Liver (tissue), 9 donors: ENCODE data around the gene NANOS1. TPM values are rescaled to one million over a fixed set of nuclear protein-coding genes. Genes with fewer than 3 reads are reported as not detected.

Experiments used
- DNase-seq: peaks from one replicate; pipeline ENCODE4 v3.0.0-alpha.2; 2017; ENCODE audit warnings: low spot score
- H3K27ac ChIP-seq, 2 donors: one replicate each; pipeline ENCODE4 v1.7.0; 2013; ENCODE audit warnings: inconsistent platforms in 2 of 2, low read length in 2 of 2, control low read depth in 1 of 2, low read depth in 1 of 2, mild to moderate bottlenecking in 1 of 2
- H3K27me3 ChIP-seq, 4 donors: one replicate each; pipeline versions ENCODE4 v1.6.1 to v1.7.0; 2013; ENCODE audit warnings: low read length in 3 of 4, inconsistent platforms in 1 of 4, mild to moderate bottlenecking in 1 of 4, moderate library complexity in 1 of 4; ENCODE audit not compliant: control insufficient read depth in 4 of 4, insufficient read depth in 4 of 4
- H3K36me3 ChIP-seq, 4 donors: one replicate each; pipeline versions ENCODE4 v1.6.1 to v1.7.0; 2013; ENCODE audit warnings: low read length in 3 of 4, mild to moderate bottlenecking in 3 of 4, low read depth in 1 of 4, moderate library complexity in 1 of 4; ENCODE audit not compliant: control insufficient read depth in 4 of 4, insufficient read depth in 3 of 4
- H3K4me1 ChIP-seq, 4 donors: one replicate each; pipeline versions ENCODE4 v1.6.1 to v1.7.0; 2013; ENCODE audit warnings: low read length in 3 of 4, mild to moderate bottlenecking in 3 of 4, moderate library complexity in 1 of 4; ENCODE audit not compliant: control insufficient read depth in 4 of 4, insufficient read depth in 4 of 4
- H3K4me3 ChIP-seq, 3 donors: one replicate each; pipeline versions ENCODE4 v1.6.1 to v1.7.0; 2013; ENCODE audit warnings: low read length in 3 of 3, control low read depth in 1 of 3, low read depth in 1 of 3, mild to moderate bottlenecking in 1 of 3
- H3K9ac ChIP-seq, 2 donors: one replicate each; pipeline ENCODE4 v1.7.0; 2013; ENCODE audit warnings: low read length in 2 of 2, mild to moderate bottlenecking in 2 of 2, moderate library complexity in 2 of 2, control low read depth in 1 of 2, low read depth in 1 of 2
- H3K9me3 ChIP-seq, 4 donors: one replicate each; pipeline versions ENCODE4 v1.6.1 to v1.7.0; 2013; ENCODE audit warnings: low read length in 3 of 4; ENCODE audit not compliant: control insufficient read depth in 4 of 4
- EGR1 ChIP-seq, 2 donors: IDR thresholded peaks; 2 replicates each; pipeline ENCODE4 v1.6.1; 2016 to 2018; ENCODE audit warnings: antibody characterized with exemption in 2 of 2, low read depth in 2 of 2
- FOXA2 ChIP-seq: IDR thresholded peaks from 2 replicates; pipeline ENCODE4 v1.6.1; 2016; ENCODE audit warnings: antibody characterized with exemption
- GABPA ChIP-seq, 2 donors: IDR thresholded peaks in 1 of 2; conservative IDR thresholded peaks in 1 of 2; 2 replicates each; pipeline ENCODE4 v1.6.1; 2016; ENCODE audit warnings: antibody characterized with exemption in 2 of 2, mild to moderate bottlenecking in 1 of 2, moderate library complexity in 1 of 2
- HNF4A ChIP-seq, 2 donors: conservative IDR thresholded peaks; 2 replicates each; pipeline ENCODE4 v1.6.1; 2016; ENCODE audit warnings: antibody characterized with exemption in 2 of 2, mild to moderate bottlenecking in 2 of 2
- HNF4G ChIP-seq: IDR thresholded peaks from 2 replicates; pipeline ENCODE4 v1.6.1; 2016; ENCODE audit warnings: antibody characterized with exemption
- NR2F2 ChIP-seq: IDR thresholded peaks from 2 replicates; pipeline ENCODE4 v1.6.1; 2016; ENCODE audit warnings: antibody characterized with exemption
- RAD21 ChIP-seq, 2 donors: IDR thresholded peaks; 2 replicates each; pipeline ENCODE4 v1.6.1; 2016; ENCODE audit warnings: antibody characterized with exemption in 2 of 2, mild to moderate bottlenecking in 2 of 2
- RXRA ChIP-seq, 2 donors: IDR thresholded peaks; 2 replicates each; pipeline ENCODE4 v1.6.1; 2017 to 2018; ENCODE audit warnings: antibody characterized with exemption in 2 of 2, mild to moderate bottlenecking in 1 of 2
- SP1 ChIP-seq: IDR thresholded peaks from 2 replicates; pipeline ENCODE4 v1.6.1; 2018; ENCODE audit warnings: antibody characterized with exemption, mild to moderate bottlenecking
- YY1 ChIP-seq: IDR thresholded peaks from 2 replicates; pipeline ENCODE4 v1.6.1; 2016; ENCODE audit warnings: antibody characterized with exemption, mild to moderate bottlenecking
- WGBS: extraction: QIAGEN DNeasy Blood & Tissue Kit; methylation state at CpG from one replicate; pipeline ENCODE4 v1.1.7; 2013; 5-methylcytosine and 5-hydroxymethylcytosine counted together
- polyA plus RNA-seq, 2 donors: library from polyadenylated mRNA; stranded (reverse) in 1 of 2; unstranded in 1 of 2; fragments of 200-250 nt in 1 of 2; fragments of >200 nt in 1 of 2; fragmentation: Nextera tagmentation in 1 of 2; extraction: Ambion mirVana in 1 of 2; gene quantifications; one replicate each; pipeline versions ENCODE4 v1.2.1 to v1.2.3, GENCODE V29; 2013 to 2015
- total RNA-seq, 2 donors: library from RNA; depleted of rRNA; stranded (reverse); fragments of >200 nt; gene quantifications; one replicate each; pipeline ENCODE4 v1.2.3, GENCODE V29; 2014
- TF ChIP-seq, protein P1 (sequence below): IDR thresholded peaks from 2 replicates; pipeline ENCODE4 v1.6.1; 2016; ENCODE audit warnings: antibody characterized with exemption, mild to moderate bottlenecking
- TF ChIP-seq, protein P2 (sequence below): fragments of 150-350 bp; IDR thresholded peaks from 2 replicates; pipeline ENCODE4 v1.5.1; 2017; ENCODE audit warnings: improper control_type of control experiment, low read depth, low read length; ENCODE audit not compliant: missing input control
- TF ChIP-seq, protein P3 (sequence below): IDR thresholded peaks from 2 replicates; pipeline ENCODE4 v1.6.1; 2016; ENCODE audit warnings: antibody characterized with exemption
- TF ChIP-seq, protein P4 (sequence below): IDR thresholded peaks from 2 replicates; pipeline ENCODE4 v1.6.1; 2016; ENCODE audit warnings: antibody characterized with exemption
- donor health status: healthy.
- donor health status: healthy.
- donor health status: healthy.
- donor health status: healthy.
- donor health status: healthy.

Gene NANOS1, protein sequence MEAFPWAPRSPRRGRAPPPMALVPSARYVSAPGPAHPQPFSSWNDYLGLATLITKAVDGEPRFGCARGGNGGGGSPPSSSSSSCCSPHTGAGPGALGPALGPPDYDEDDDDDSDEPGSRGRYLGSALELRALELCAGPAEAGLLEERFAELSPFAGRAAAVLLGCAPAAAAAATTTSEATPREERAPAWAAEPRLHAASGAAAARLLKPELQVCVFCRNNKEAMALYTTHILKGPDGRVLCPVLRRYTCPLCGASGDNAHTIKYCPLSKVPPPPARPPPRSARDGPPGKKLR
- 1 to 10 TPM in 1 of 2 donors, under 1 TPM in 1; 0.08 to 1.1 TPM for total RNA-seq
- under 1 TPM; 0.07 to 0.12 TPM for polyA plus RNA-seq

DNA sequence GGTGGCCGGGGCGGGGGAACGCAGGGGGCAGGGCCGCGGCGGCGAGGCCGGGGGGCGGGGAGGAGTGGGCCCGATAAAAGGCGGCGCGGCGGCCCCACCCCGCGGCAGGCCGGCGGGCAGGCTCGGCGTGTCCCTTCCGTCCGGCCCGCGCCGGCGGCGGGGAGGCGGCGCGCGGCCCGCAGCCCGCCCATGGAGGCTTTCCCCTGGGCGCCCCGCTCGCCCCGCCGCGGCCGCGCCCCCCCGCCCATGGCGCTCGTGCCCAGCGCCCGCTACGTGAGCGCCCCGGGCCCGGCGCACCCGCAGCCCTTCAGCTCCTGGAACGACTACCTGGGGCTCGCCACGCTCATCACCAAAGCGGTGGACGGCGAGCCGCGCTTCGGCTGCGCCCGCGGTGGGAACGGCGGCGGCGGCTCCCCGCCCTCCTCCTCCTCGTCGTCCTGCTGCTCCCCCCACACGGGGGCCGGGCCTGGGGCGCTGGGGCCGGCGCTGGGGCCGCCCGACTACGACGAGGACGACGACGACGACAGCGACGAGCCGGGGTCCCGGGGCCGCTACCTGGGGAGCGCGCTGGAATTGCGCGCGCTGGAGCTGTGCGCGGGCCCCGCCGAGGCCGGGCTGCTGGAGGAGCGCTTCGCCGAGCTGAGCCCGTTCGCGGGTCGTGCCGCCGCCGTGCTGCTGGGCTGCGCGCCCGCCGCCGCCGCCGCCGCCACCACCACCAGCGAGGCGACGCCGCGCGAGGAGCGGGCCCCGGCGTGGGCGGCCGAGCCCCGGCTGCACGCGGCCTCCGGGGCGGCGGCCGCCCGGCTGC is at the start of gene NANOS1:
Gene NANOS1, plus strand, starts transcription at position 102 of the 808 bp plus-strand sequence. Its CDS starts 88 bp downstream, at position 190.
- no peak for TF ChIP-seq GABPA (IDR thresholded peaks at IDR 0.05 in 1 of 2, conservative IDR thresholded peaks at IDR 0.05 in 1 of 2)
- TF ChIP-seq SP1 = no peak
- no peak for TF ChIP-seq NR2F2
- TF ChIP-seq EGR1 (IDR thresholded peaks at IDR 0.05; ENCODE audit: low read depth in 2 of 2) = no peak
- no peak for TF ChIP-seq HNF4A (conservative IDR thresholded peaks at IDR 0.05)
- no peak for TF ChIP-seq RAD21 (IDR thresholded peaks at IDR 0.05)
- TF ChIP-seq, protein P1, sequence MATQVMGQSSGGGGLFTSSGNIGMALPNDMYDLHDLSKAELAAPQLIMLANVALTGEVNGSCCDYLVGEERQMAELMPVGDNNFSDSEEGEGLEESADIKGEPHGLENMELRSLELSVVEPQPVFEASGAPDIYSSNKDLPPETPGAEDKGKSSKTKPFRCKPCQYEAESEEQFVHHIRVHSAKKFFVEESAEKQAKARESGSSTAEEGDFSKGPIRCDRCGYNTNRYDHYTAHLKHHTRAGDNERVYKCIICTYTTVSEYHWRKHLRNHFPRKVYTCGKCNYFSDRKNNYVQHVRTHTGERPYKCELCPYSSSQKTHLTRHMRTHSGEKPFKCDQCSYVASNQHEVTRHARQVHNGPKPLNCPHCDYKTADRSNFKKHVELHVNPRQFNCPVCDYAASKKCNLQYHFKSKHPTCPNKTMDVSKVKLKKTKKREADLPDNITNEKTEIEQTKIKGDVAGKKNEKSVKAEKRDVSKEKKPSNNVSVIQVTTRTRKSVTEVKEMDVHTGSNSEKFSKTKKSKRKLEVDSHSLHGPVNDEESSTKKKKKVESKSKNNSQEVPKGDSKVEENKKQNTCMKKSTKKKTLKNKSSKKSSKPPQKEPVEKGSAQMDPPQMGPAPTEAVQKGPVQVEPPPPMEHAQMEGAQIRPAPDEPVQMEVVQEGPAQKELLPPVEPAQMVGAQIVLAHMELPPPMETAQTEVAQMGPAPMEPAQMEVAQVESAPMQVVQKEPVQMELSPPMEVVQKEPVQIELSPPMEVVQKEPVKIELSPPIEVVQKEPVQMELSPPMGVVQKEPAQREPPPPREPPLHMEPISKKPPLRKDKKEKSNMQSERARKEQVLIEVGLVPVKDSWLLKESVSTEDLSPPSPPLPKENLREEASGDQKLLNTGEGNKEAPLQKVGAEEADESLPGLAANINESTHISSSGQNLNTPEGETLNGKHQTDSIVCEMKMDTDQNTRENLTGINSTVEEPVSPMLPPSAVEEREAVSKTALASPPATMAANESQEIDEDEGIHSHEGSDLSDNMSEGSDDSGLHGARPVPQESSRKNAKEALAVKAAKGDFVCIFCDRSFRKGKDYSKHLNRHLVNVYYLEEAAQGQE = no peak
- TF ChIP-seq, protein P2, sequence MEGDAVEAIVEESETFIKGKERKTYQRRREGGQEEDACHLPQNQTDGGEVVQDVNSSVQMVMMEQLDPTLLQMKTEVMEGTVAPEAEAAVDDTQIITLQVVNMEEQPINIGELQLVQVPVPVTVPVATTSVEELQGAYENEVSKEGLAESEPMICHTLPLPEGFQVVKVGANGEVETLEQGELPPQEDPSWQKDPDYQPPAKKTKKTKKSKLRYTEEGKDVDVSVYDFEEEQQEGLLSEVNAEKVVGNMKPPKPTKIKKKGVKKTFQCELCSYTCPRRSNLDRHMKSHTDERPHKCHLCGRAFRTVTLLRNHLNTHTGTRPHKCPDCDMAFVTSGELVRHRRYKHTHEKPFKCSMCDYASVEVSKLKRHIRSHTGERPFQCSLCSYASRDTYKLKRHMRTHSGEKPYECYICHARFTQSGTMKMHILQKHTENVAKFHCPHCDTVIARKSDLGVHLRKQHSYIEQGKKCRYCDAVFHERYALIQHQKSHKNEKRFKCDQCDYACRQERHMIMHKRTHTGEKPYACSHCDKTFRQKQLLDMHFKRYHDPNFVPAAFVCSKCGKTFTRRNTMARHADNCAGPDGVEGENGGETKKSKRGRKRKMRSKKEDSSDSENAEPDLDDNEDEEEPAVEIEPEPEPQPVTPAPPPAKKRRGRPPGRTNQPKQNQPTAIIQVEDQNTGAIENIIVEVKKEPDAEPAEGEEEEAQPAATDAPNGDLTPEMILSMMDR = no peak
- TF ChIP-seq HNF4G = no peak
- DNase-seq = peak; percentile 49
- Histone ChIP-seq H3K4me3 (peak within 1 kb of the TSS; percentile 42 to 66 (median 56)), H3K36me3 (peaks cover 4 to 20% (median 15%) of the 10 kb centered on the region in 4 donors), H3K4me1 (peaks cover 7 to 17% (median 12%) of the 10 kb centered on the region in 4 donors), H3K27me3 (no peaks in the 10 kb centered on the region), H3K27ac (no peak within 1 kb of the TSS), H3K9ac (no peak within 1 kb of the TSS), H3K9me3 (no peaks in the 10 kb centered on the region)
- WGBS = 2% methylated on average over 136 of the region's 136 CpGs

DNA sequence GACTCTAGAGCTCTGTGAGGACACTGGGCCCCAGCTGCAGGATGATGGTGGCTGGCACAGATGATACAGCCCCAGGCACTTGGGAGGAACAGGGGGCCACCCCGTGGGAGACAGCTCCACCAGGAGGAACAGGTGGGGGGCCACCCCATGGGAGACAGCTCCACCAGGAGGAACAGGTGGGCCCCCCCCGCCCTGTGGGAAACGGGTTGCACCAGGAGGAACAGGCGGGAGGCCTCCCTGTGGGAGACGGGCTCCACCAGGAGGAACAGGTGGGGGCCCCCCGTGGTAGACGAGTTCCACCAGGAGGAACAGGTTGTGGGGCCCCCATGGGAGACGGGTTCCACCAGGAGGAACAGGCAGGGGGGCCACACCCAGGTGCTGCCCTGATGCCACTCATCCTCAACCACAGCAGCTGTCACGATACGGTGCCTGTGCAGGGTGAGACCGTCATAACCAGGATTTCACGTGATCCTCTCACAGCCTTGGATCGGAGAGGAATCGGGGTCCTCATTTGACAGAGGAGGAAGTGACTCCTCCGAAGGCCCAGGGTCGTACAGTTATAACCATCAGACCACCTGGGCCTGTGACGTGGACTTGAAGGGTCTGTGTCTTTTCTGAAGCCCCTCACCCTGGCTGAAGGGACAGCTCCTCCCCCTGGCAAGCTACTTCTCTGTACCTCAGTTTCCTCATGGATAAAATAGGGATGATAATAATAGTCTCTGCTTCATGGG is 49.2 kb upstream of the NANOS1 start:
- Histone ChIP-seq H3K4me3 (no peak overlapping the region), H3K4me1 (no peaks in the 10 kb centered on the region), H3K27me3 (no peaks in the 10 kb centered on the region), H3K27ac (no peak overlapping the region), H3K9me3 (peaks cover 0 to 3% (median 0%) of the 10 kb centered on the region in 4 donors), H3K36me3 (no peaks in the 10 kb centered on the region), H3K9ac (no peak overlapping the region)
- peak; percentile 28 for DNase-seq
- WGBS = 88% methylated on average over 17 of the region's 17 CpGs
- TF ChIP-seq HNF4G = no peak
- TF ChIP-seq NR2F2 = no peak
- TF ChIP-seq RXRA (IDR thresholded peaks at IDR 0.05) = no peak
- TF ChIP-seq, protein P3, sequence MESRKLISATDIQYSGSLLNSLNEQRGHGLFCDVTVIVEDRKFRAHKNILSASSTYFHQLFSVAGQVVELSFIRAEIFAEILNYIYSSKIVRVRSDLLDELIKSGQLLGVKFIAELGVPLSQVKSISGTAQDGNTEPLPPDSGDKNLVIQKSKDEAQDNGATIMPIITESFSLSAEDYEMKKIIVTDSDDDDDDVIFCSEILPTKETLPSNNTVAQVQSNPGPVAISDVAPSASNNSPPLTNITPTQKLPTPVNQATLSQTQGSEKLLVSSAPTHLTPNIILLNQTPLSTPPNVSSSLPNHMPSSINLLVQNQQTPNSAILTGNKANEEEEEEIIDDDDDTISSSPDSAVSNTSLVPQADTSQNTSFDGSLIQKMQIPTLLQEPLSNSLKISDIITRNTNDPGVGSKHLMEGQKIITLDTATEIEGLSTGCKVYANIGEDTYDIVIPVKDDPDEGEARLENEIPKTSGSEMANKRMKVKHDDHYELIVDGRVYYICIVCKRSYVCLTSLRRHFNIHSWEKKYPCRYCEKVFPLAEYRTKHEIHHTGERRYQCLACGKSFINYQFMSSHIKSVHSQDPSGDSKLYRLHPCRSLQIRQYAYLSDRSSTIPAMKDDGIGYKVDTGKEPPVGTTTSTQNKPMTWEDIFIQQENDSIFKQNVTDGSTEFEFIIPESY = no peak
- no peak for TF ChIP-seq YY1
- TF ChIP-seq HNF4A (conservative IDR thresholded peaks at IDR 0.05) = no peak
- TF ChIP-seq SP1 = no peak
- TF ChIP-seq EGR1 (IDR thresholded peaks at IDR 0.05; ENCODE audit: low read depth in 2 of 2) = no peak
- TF ChIP-seq, protein P4, sequence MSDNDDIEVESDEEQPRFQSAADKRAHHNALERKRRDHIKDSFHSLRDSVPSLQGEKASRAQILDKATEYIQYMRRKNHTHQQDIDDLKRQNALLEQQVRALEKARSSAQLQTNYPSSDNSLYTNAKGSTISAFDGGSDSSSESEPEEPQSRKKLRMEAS = no peak
- no peak for TF ChIP-seq FOXA2
- TF ChIP-seq, protein P1 = no peak
- TF ChIP-seq RAD21 (IDR thresholded peaks at IDR 0.05) = no peak
- TF ChIP-seq GABPA (IDR thresholded peaks at IDR 0.05 in 1 of 2, conservative IDR thresholded peaks at IDR 0.05 in 1 of 2) = no peak
